Neural progenitor cell (in vitro differentiated cells): Measurements from ENCODE around the gene EDAR. TPM values are rescaled to one million over a fixed set of nuclear protein-coding genes. Genes with fewer than 3 reads are reported as not detected.

Source experiments
- DNase-seq: peaks from one replicate; pipeline ENCODE4 v3.0.0-alpha.2; 2016; ENCODE audit warnings: low spot score
- H2AFZ ChIP-seq: fragments of 200-600 bp; sonication (generic); replicated peaks from 2 replicates; pipeline ENCODE4 v1.6.1; 2016; ENCODE audit warnings: antibody characterized with exemption
- H3F3A ChIP-seq: fragments of 200-600 bp; sonication (generic); 2 replicates; pipeline ENCODE4 v1.6.1; 2016; ENCODE audit warnings: antibody characterized with exemption, low read depth
- H3K27ac ChIP-seq: fragments of 200-600 bp; sonication (generic); 2 replicates; pipeline ENCODE4 v1.5.1; 2016; ENCODE audit warnings: mild to moderate bottlenecking
- H3K27me3 ChIP-seq: fragments of 200-600 bp; sonication (generic); 2 replicates; pipeline ENCODE4 v1.6.1; 2016; ENCODE audit warnings: mild to moderate bottlenecking, moderate library complexity
- H3K36me3 ChIP-seq: fragments of 200-600 bp; sonication (generic); 2 replicates; pipeline ENCODE4 v1.5.1; 2016
- H3K4me1 ChIP-seq: fragments of 200-600 bp; sonication (generic); 2 replicates; pipeline ENCODE4 v1.6.1; 2016; ENCODE audit warnings: mixed run types
- H3K4me2 ChIP-seq: fragments of 200-600 bp; sonication (generic); 2 replicates; pipeline ENCODE4 v1.6.1; 2016
- H3K4me3 ChIP-seq: fragments of 200-600 bp; sonication (generic); 2 replicates; pipeline ENCODE4 v1.5.1; 2016
- H3K79me2 ChIP-seq: fragments of 200-600 bp; sonication (generic); 2 replicates; pipeline ENCODE4 v1.6.1; 2016; ENCODE audit warnings: low read depth
- H3K9ac ChIP-seq: fragments of 200-600 bp; sonication (generic); 2 replicates; pipeline ENCODE4 v1.6.1; 2016
- H3K9me3 ChIP-seq: fragments of 200-600 bp; sonication (generic); 2 replicates; pipeline ENCODE4 v1.5.1; 2016; ENCODE audit warnings: low read depth
- H4K20me1 ChIP-seq: fragments of 200-600 bp; sonication (generic); 2 replicates; pipeline ENCODE4 v1.6.1; 2016; ENCODE audit warnings: low read depth
- H3K27ac Mint-ChIP-seq: 3 replicates; pipeline ENCODE4 v1.8.0; 2021; ENCODE audit warnings: mixed read lengths
- H3K27me3 Mint-ChIP-seq: 2 replicates; pipeline ENCODE4 v1.8.0; 2022; ENCODE audit warnings: low read depth, mild to moderate bottlenecking, inconsistent platforms, moderate library complexity, mixed read lengths; ENCODE audit not compliant: insufficient read depth
- H3K36me3 Mint-ChIP-seq: 3 replicates; pipeline ENCODE4 v1.8.0; 2021; ENCODE audit warnings: mixed read lengths
- H3K4me1 Mint-ChIP-seq: 3 replicates; pipeline ENCODE4 v1.8.0; 2021; ENCODE audit warnings: mixed read lengths
- H3K4me3 Mint-ChIP-seq: 3 replicates; pipeline ENCODE4 v1.8.0; 2021; ENCODE audit warnings: mild to moderate bottlenecking, moderate library complexity, mixed read lengths
- H3K9me3 Mint-ChIP-seq: 3 replicates; pipeline ENCODE4 v1.8.0; 2020; ENCODE audit warnings: mixed read lengths
- EZH2 ChIP-seq: fragments of 200-600 bp; sonication (generic); IDR thresholded peaks from 2 replicates; pipeline ENCODE4 v1.6.1; 2017; ENCODE audit warnings: antibody characterized with exemption, mild to moderate bottlenecking, moderate library complexity
- EZH2phosphoT487 ChIP-seq: fragments of 200-600 bp; sonication (generic); IDR thresholded peaks from 2 replicates; pipeline ENCODE4 v1.6.1; 2017; ENCODE audit warnings: antibody characterized with exemption
- total RNA-seq: library from RNA; depleted of rRNA; stranded (reverse); fragments of >200 nt; gene quantifications from 2 replicates; pipeline ENCODE4 v1.2.3, GENCODE V29; 2015; ENCODE audit warnings: low replicate concordance
- TF ChIP-seq, protein P1 (sequence below): fragments of 200-600 bp; sonication (generic); IDR thresholded peaks from 2 replicates; pipeline ENCODE4 v1.5.1; 2017; ENCODE audit warnings: antibody characterized with exemption, mild to moderate bottlenecking

The EDAR gene
- total RNA-seq, 1 donor from 2014 or later: not detected

DNA sequence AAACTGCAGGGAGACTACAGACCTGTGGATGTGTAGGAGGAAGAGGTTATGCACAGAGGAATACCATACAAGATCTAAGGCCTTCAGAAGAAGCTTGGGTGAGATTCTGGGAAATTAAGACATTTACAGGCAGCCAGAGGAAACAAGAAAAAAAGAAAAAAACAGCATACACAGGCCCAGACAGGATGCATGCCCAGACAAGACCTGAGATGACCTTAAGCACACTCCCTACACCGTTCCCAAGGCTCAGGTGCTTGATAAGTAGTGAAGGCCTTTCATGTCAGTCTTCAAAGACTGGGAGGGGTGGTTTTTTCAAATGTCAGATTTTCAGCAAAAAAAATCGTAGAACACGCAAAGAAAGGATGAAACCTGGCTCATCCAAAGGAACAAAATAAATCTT, 119.5 kb downstream of the EDAR start:
- H3K4me3 Mint-ChIP-seq: no peak overlapping the region
- Histone ChIP-seq H3K4me1 (no peaks in the 10 kb centered on the region), H3K27ac (no peak overlapping the region), H4K20me1 (no peaks in the 10 kb centered on the region), H3F3A (no peaks in the 10 kb centered on the region), H3K79me2 (no peaks in the 10 kb centered on the region), H3K4me3 (no peak overlapping the region), H3K36me3 (peaks cover 3% of the 10 kb centered on the region), H3K27me3 (no peaks in the 10 kb centered on the region), H3K9ac (no peak overlapping the region), H2AFZ (no peak overlapping the region), H3K4me2 (no peak overlapping the region), H3K9me3 (no peaks in the 10 kb centered on the region)
- H3K27me3 Mint-ChIP-seq: no peaks in the 10 kb centered on the region
- no peaks in the 10 kb centered on the region for H3K4me1 Mint-ChIP-seq
- H3K27ac Mint-ChIP-seq: no peak overlapping the region
- no peak for DNase-seq
- peaks cover 74% of the 10 kb centered on the region for H3K36me3 Mint-ChIP-seq
- H3K9me3 Mint-ChIP-seq: peaks cover 35% of the 10 kb centered on the region
- TF ChIP-seq, protein P1, sequence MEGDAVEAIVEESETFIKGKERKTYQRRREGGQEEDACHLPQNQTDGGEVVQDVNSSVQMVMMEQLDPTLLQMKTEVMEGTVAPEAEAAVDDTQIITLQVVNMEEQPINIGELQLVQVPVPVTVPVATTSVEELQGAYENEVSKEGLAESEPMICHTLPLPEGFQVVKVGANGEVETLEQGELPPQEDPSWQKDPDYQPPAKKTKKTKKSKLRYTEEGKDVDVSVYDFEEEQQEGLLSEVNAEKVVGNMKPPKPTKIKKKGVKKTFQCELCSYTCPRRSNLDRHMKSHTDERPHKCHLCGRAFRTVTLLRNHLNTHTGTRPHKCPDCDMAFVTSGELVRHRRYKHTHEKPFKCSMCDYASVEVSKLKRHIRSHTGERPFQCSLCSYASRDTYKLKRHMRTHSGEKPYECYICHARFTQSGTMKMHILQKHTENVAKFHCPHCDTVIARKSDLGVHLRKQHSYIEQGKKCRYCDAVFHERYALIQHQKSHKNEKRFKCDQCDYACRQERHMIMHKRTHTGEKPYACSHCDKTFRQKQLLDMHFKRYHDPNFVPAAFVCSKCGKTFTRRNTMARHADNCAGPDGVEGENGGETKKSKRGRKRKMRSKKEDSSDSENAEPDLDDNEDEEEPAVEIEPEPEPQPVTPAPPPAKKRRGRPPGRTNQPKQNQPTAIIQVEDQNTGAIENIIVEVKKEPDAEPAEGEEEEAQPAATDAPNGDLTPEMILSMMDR: no peak
- TF ChIP-seq EZH2: no peak
- TF ChIP-seq EZH2phosphoT487: no peak

GRCh38 chr2:108868911-108869310, 120.1 kb downstream of the EDAR start:
- no peaks in the 10 kb centered on the region for H4K20me1 ChIP-seq
- Mint-ChIP-seq H3K27me3 (no peaks in the 10 kb centered on the region), H3K9me3 (peaks cover 35% of the 10 kb centered on the region), H3K4me3 (no peak overlapping the region), H3K27ac (no peak overlapping the region), H3K36me3 (peaks cover 69% of the 10 kb centered on the region), H3K4me1 (no peaks in the 10 kb centered on the region)
- no peaks in the 10 kb centered on the region for H3K27me3 ChIP-seq
- H3K79me2 ChIP-seq: no peaks in the 10 kb centered on the region
- no peak overlapping the region for H3K4me2 ChIP-seq
- H3K27ac ChIP-seq: no peak overlapping the region
- H3F3A ChIP-seq: no peaks in the 10 kb centered on the region
- H3K36me3 ChIP-seq: peaks cover 3% of the 10 kb centered on the region
- no peaks in the 10 kb centered on the region for H3K9me3 ChIP-seq
- H2AFZ ChIP-seq: no peak overlapping the region
- H3K4me1 ChIP-seq: no peaks in the 10 kb centered on the region
- DNase-seq: no peak
- H3K9ac ChIP-seq: no peak overlapping the region
- TF ChIP-seq EZH2: no peak
- no peak overlapping the region for H3K4me3 ChIP-seq

DNA sequence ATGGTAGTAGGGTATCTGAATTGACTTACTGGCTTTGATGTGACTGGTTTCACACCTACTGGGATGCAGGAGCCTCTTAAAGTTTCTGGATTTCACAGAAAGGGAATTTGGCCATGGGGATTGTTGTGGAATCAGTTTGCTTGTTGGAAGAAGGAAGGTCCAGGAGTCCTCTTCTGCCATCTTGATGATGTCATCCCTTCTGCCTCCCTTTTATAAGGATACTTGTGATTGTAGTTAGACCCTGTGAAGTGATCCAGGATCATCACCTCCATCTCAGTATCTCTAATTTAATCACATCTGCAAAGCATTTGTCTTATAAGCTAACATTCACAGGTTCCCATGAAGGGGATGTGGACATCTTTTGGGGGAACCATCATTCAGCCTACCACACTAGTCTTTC, 123.0 kb downstream of the EDAR start:
- Histone ChIP-seq H3K79me2 (no peaks in the 10 kb centered on the region), H3K27ac (no peak overlapping the region), H3F3A (no peaks in the 10 kb centered on the region), H3K9ac (no peak overlapping the region), H3K4me3 (no peak overlapping the region), H3K4me1 (no peaks in the 10 kb centered on the region), H3K27me3 (no peaks in the 10 kb centered on the region), H3K36me3 (peaks cover 3% of the 10 kb centered on the region), H3K9me3 (no peaks in the 10 kb centered on the region), H4K20me1 (no peaks in the 10 kb centered on the region), H3K4me2 (no peak overlapping the region), H2AFZ (no peak overlapping the region)
- Mint-ChIP-seq H3K36me3 (peaks cover 63% of the 10 kb centered on the region), H3K27ac (no peak overlapping the region), H3K27me3 (no peaks in the 10 kb centered on the region), H3K9me3 (peaks cover 34% of the 10 kb centered on the region), H3K4me3 (no peak overlapping the region), H3K4me1 (no peaks in the 10 kb centered on the region)
- DNase-seq: no peak
- TF ChIP-seq EZH2phosphoT487 (no peak), EZH2 (no peak)
- TF ChIP-seq, protein P1: no peak

- H3K36me3 Mint-ChIP-seq: peaks cover 47% of the 10 kb centered on the region
- peaks cover 29% of the 10 kb centered on the region for H3K9me3 Mint-ChIP-seq
- H3K4me3 Mint-ChIP-seq: no peak overlapping the region
- H3K9me3 ChIP-seq: no peaks in the 10 kb centered on the region
- no peaks in the 10 kb centered on the region for H4K20me1 ChIP-seq
- H3K27me3 ChIP-seq: no peaks in the 10 kb centered on the region
- peaks cover 7% of the 10 kb centered on the region for H3F3A ChIP-seq
- TF ChIP-seq EZH2phosphoT487 (no peak), EZH2 (no peak)
- TF ChIP-seq, protein P1: no peak
- H3K4me3 ChIP-seq: no peak overlapping the region
- no peaks in the 10 kb centered on the region for H3K27me3 Mint-ChIP-seq
- no peaks in the 10 kb centered on the region for H3K79me2 ChIP-seq
- H3K27ac ChIP-seq: no peak overlapping the region
- no peaks in the 10 kb centered on the region for H3K4me1 ChIP-seq
- no peak for DNase-seq
- H3K4me1 Mint-ChIP-seq: no peaks in the 10 kb centered on the region
- H3K9ac ChIP-seq: no peak overlapping the region
- H2AFZ ChIP-seq: no peak overlapping the region
- no peak overlapping the region for H3K27ac Mint-ChIP-seq
- H3K4me2 ChIP-seq: no peak overlapping the region
- peaks cover 11% of the 10 kb centered on the region for H3K36me3 ChIP-seq
These were observed 130.1 kb downstream of the EDAR start for GRCh38 chr2:108858894-108859293.
